ENCODE measurements around the gene IL20. TPM values are rescaled to one million over a fixed set of nuclear protein-coding genes. Genes with fewer than 3 reads are reported as not detected.
A peak's percentile ranks its signal among the peaks of the same experiment; 100 is the strongest.

Gene IL20
- total and polyA plus RNA-seq, 4 donors = not detected

DNA sequence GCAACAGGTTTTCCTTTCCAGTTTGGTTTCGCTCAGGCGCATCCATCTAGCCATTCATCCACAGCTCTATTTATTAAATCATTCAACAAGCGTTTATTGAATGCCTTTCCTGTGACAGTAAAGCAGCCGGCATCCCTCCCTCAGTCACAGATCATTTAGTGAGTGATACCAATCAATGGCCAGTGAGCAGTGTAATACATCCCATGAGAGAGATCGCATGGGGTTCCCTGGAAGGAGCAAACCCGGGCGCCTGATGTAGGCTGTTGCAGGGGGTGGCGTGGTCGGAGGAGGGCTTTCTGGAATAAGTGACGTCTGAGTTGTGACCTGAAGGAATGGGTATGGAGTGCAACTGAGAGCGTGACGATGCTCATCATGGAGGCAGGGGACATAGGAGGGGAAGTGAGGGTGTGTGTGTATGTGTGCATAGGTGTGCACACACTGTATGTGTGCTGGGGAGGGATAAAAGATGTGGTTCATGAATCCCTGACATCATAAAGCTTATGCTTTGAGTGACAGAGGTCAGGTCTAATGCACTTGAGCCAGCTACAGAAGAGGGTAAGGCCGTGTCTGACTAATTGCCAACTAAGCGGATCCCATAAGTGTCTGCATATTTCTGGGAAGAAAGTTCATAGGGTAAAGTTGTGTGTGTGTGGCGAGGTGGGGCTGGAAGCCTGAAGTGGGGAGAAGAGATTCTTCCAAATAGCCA, 49.8 kb downstream of the IL20 start:
- Histone ChIP-seq H3K4me3 (ENCODE audit: low read length in 2 of 2) (no peak overlapping the region), H3K4me1 (ENCODE audit: control insufficient read depth in 1 of 2, insufficient read depth in 2 of 2, low read length in 2 of 2) (no peaks in the 10 kb centered on the region), H3K36me3 (ENCODE audit: control insufficient read depth in 1 of 2, insufficient read depth in 2 of 2, low read length in 1 of 2) (no peaks in the 10 kb centered on the region), H3K27me3 (ENCODE audit: control insufficient read depth in 1 of 2, insufficient read depth in 2 of 2, low read length in 1 of 2) (no peaks in the 10 kb centered on the region), H3K27ac (ENCODE audit: low read depth in 1 of 2, low read length in 2 of 2) (no peak overlapping the region), H3K9me3 (ENCODE audit: control insufficient read depth, low read length) (no peaks in the 10 kb centered on the region)
- DNase-seq = peak in 1 of 2 donors; percentile 42
- no peak for ATAC-seq (ENCODE audit: low FRiP score)
- intact Hi-C loops (cut with DNase I) = no loop called here
- WGBS, 2 donors = 70 to 74% methylated on average over 15 of the region's 15 CpGs

DNA sequence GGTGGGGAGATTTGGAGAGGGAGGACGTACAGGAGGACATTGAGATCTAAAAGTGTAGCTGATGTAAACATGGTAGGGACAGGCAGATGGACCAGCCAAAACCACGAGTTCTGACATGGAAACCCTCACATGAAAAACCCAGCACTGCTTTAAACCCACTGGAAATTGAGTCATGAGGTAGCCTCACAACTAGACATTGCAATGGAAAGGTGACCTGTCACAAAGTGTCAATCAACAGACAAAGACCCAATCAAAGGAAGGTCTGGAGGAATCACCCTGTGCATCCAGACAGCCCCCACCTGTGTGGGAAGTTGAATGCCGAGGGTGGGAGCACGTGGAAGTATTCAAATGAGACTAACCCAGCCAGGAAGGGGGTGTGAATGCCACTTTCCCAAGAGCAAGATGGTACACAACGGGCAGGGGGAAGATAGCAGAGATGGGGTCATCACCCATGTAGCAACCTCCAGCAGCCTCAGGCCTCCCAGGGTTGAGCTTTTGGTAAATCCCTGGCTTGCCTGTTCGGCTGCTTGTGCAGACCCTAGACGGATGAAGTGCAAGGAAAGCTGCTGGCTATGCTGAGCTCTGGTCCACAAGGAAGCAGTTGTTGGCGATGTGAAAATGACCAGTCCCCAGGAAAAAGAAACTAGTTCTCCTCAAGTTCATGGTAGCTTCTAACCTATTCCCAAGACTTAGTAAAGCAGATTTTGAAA, 50.7 kb downstream of the IL20 start:
- Histone ChIP-seq H3K27me3 (ENCODE audit: control insufficient read depth in 1 of 2, insufficient read depth in 2 of 2, low read length in 1 of 2) (no peaks in the 10 kb centered on the region), H3K4me1 (ENCODE audit: control insufficient read depth in 1 of 2, insufficient read depth in 2 of 2, low read length in 2 of 2) (no peaks in the 10 kb centered on the region), H3K36me3 (ENCODE audit: control insufficient read depth in 1 of 2, insufficient read depth in 2 of 2, low read length in 1 of 2) (no peaks in the 10 kb centered on the region), H3K9me3 (ENCODE audit: control insufficient read depth, low read length) (no peaks in the 10 kb centered on the region), H3K4me3 (ENCODE audit: low read length in 2 of 2) (no peak overlapping the region), H3K27ac (ENCODE audit: low read depth in 1 of 2, low read length in 2 of 2) (no peak overlapping the region)
- no peak for ATAC-seq (ENCODE audit: low FRiP score)
- WGBS, 2 donors = 65% methylated on average over 8 of the region's 8 CpGs
- DNase-seq = peak in 1 of 2 donors; percentile 25
- intact Hi-C loops (cut with DNase I) = no loop called here

DNA sequence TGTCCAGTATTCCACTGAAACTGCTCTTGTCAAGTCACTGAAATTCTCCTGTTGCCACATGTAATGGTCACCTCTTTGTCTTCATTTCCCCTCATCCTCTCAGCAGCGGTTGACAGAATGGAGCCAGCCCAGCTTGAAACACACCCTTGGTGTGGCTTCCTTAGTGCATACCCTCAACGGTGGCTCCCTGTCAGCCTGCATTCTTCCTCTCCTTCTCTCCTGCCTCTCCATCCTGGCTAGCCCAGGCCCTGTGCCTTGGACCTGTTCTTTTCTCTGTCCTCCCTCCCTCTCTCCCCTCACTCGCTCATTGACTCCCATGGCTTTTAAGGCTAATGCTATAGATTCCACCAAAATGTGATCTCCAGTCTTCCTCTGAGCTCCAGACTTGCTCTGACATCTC, 52.7 kb downstream of the IL20 start:
- 77 to 83% methylated on average over 3 of the region's 3 CpGs for WGBS, 2 donors
- DNase-seq (peak in 1 of 2 donors; percentile 9), ATAC-seq (ENCODE audit: low FRiP score) (no peak)
- no peaks in the 10 kb centered on the region for H3K4me1 ChIP-seq (ENCODE audit: control insufficient read depth in 1 of 2, insufficient read depth in 2 of 2, low read length in 2 of 2)
- H3K27ac ChIP-seq (ENCODE audit: low read depth in 1 of 2, low read length in 2 of 2) = no peak overlapping the region
- intact Hi-C loops (cut with DNase I) = no loop called here
- H3K4me3 ChIP-seq (ENCODE audit: low read length in 2 of 2) = no peak overlapping the region
- no peaks in the 10 kb centered on the region for H3K27me3 ChIP-seq (ENCODE audit: control insufficient read depth in 1 of 2, insufficient read depth in 2 of 2, low read length in 1 of 2)
- no peaks in the 10 kb centered on the region for H3K9me3 ChIP-seq (ENCODE audit: control insufficient read depth, low read length)
- H3K36me3 ChIP-seq (ENCODE audit: control insufficient read depth in 1 of 2, insufficient read depth in 2 of 2, low read length in 1 of 2) = no peaks in the 10 kb centered on the region

Other genes starting within 250 kb of the IL20 start
- gene DYRK3, start 230.1 kb upstream of the IL20 start, total RNA-seq = 10 to 100 TPM in 1 of 2 donors, 1 to 10 TPM in 1; 8.2 to 10.7 TPM
- gene DYRK3, start 230.1 kb upstream of the IL20 start, polyA plus RNA-seq = 1 to 10 TPM; 2.8 to 4.2 TPM
- gene MAPKAPK2, start 180.7 kb upstream of the IL20 start, total RNA-seq = 100 to 1,000 TPM in 1 of 2 donors, 10 to 100 TPM in 1; 81.3 to 117 TPM
- 10 to 100 TPM; 40.2 to 54.1 TPM for gene MAPKAPK2, start 180.7 kb upstream of the IL20 start, polyA plus RNA-seq
- not detected for gene IL19, start 94.8 kb upstream of the IL20 start, total RNA-seq
- not detected for gene IL19, start 94.8 kb upstream of the IL20 start, polyA plus RNA-seq
- 10 to 100 TPM in 1 of 2 donors, 1 to 10 TPM in 1; 2.7 to 12.6 TPM for gene IL10, start 93.1 kb upstream of the IL20 start, total RNA-seq
- 1 to 10 TPM; 3.0 to 4.3 TPM for gene IL10, start 93.1 kb upstream of the IL20 start, polyA plus RNA-seq
- gene IL24, start 31.8 kb downstream of the IL20 start, total RNA-seq = not detected
- gene IL24, start 31.8 kb downstream of the IL20 start, polyA plus RNA-seq = not detected
- 1 to 10 TPM; 3.3 to 4.0 TPM for gene FCMR, start 56.3 kb downstream of the IL20 start, total RNA-seq
- gene FCMR, start 56.3 kb downstream of the IL20 start, polyA plus RNA-seq = 1 to 10 TPM in 1 of 2 donors, under 1 TPM in 1; 0.28 to 1.3 TPM
- 1 to 10 TPM in 1 of 2 donors, under 1 TPM in 1; 0.84 to 2.1 TPM for gene PIGR, start 80.8 kb downstream of the IL20 start, total RNA-seq
- gene PIGR, start 80.8 kb downstream of the IL20 start, polyA plus RNA-seq = 10 to 100 TPM in 1 of 2 donors, under 1 TPM in 1; 0.28 to 67.5 TPM
- gene FCAMR, start 104.8 kb downstream of the IL20 start, total RNA-seq = not detected
- gene FCAMR, start 104.8 kb downstream of the IL20 start, polyA plus RNA-seq = not detected
- gene C1orf116, start 167.1 kb downstream of the IL20 start, total RNA-seq = under 1 TPM; 0.13 to 0.36 TPM
- 1 to 10 TPM in 1 of 2 donors, under 1 TPM in 1; 0.08 to 2.8 TPM for gene C1orf116, start 167.1 kb downstream of the IL20 start, polyA plus RNA-seq
- 1 to 10 TPM; 5.5 to 6.6 TPM for gene YOD1, start 185.6 kb downstream of the IL20 start, total RNA-seq
- 1 to 10 TPM in 1 of 2 donors, under 1 TPM in 1; 0.75 to 2.7 TPM for gene YOD1, start 185.6 kb downstream of the IL20 start, polyA plus RNA-seq
- gene PFKFB2, start 187.7 kb downstream of the IL20 start, total RNA-seq = 10 to 100 TPM in 1 of 2 donors, 1 to 10 TPM in 1; 9.6 to 13.7 TPM
- 1 to 10 TPM; 3.0 to 6.0 TPM for gene PFKFB2, start 187.7 kb downstream of the IL20 start, polyA plus RNA-seq
- gene C4BPB, start 223.2 kb downstream of the IL20 start, total RNA-seq = 10 to 100 TPM in 1 of 2 donors, under 1 TPM in 1; 0.94 to 10.7 TPM
- gene C4BPB, start 223.2 kb downstream of the IL20 start, polyA plus RNA-seq = 1 to 10 TPM; 1.7 to 8.6 TPM
- under 1 TPM in 1 of 2 donors, not detected in 1; 0.33 TPM for gene C4BPA, start 238.6 kb downstream of the IL20 start, total RNA-seq
- under 1 TPM in 1 of 2 donors, not detected in 1; 0.50 TPM for gene C4BPA, start 238.6 kb downstream of the IL20 start, polyA plus RNA-seq

Data from aorta (tissue), 5 donors.